PFSK-1 (cell line): Measurements from ENCODE around the gene SLC9A9.

ENCODE experiments used
- FOXP2 ChIP-seq: optimal IDR thresholded peaks from 2 replicates; pipeline ENCODE3; 2011; ENCODE audit warnings: borderline replicate concordance, control low read depth, inconsistent platforms; ENCODE audit not compliant: insufficient read depth; ENCODE audit errors: extremely low read length, extremely low read depth
- POLR2AphosphoS5 ChIP-seq: IDR thresholded peaks from 2 replicates; pipeline ENCODE4 v1.6.1; 2012; ENCODE audit warnings: low read depth, mild to moderate bottlenecking, control low read depth, low read length, moderate library complexity
- REST ChIP-seq, 2 experiments: IDR thresholded peaks; 2 replicates each; pipeline versions ENCODE4 v1.6.1 to v1.8.0; 2011 to 2012; ENCODE audit warnings: low read depth in 2 of 2, low read length in 2 of 2, control low read depth in 1 of 2, inconsistent platforms in 1 of 2, mild to moderate bottlenecking in 1 of 2, moderate library complexity in 1 of 2; ENCODE audit not compliant: insufficient read depth in 1 of 2
- SIN3A ChIP-seq: IDR thresholded peaks from 2 replicates; pipeline ENCODE4 v1.6.1; 2012; ENCODE audit warnings: mild to moderate bottlenecking, low read length, moderate library complexity, borderline replicate concordance; ENCODE audit not compliant: insufficient read depth
- TAF1 ChIP-seq: IDR thresholded peaks from 2 replicates; pipeline ENCODE4 v1.6.1; 2012; ENCODE audit warnings: low read length, control low read depth, borderline replicate concordance; ENCODE audit not compliant: insufficient read depth

DNA sequence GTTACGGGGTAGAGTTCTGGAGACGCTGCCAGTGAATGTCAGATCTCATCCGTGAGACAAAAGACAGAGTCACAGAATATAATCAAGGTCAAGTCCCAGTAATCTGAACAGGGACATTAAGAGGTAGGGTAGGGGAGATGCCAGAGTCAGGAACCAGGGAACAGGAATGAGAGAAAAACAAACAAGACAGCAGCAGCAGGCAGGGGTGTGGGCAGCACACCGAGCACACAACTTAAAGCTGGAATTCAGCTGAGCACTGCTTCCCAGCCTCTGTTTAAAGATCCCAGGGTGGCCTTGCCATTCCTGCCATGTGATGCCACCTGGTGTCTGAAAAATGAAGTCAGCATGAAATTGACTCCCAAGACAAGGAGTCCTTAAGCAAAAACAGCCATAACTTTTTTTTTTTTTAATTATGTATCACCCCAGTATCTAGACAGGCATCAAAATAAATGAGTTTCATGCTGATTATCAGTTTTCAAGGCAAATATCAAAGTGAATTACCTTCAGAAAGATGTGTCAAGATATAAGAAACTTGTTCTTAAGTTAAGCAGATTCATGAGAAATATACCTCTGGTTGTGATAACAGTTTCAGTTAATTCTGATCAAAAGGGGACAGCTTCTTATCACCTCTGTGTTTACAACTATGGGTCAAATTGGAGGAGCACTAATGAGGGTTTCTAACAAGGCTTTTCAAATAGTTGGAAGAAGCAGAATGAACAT, 203.7 kb downstream of the SLC9A9 start:
- no peak for TF ChIP-seq POLR2AphosphoS5
- TF ChIP-seq REST (IDR thresholded peaks at IDR 0.05; ENCODE audit: insufficient read depth in 1 of 2, low read depth in 2 of 2, low read length in 2 of 2) = no peak
- no peak for TF ChIP-seq TAF1
- no peak for TF ChIP-seq SIN3A
- no peak for TF ChIP-seq FOXP2
